GM21367 (cell line): Measurements from ENCODE around the gene PDGFRB.
A peak's percentile ranks its signal among the peaks of the same experiment; 100 is the strongest.

Experiments used
- ATAC-seq: cut with Tn5 transposase; IDR thresholded peaks from one replicate; pipeline ENCODE4 v1.9.1; 2021; ENCODE audit not compliant: unreplicated experiment

PDGFRB gene

GRCh38 chr5:150117945-150118560 lies 37.6 kb downstream of the PDGFRB start:
- ATAC-seq, result no peak

- ATAC-seq, result no peak
Observed at GRCh38 chr5:150116667-150117400, 38.8 kb downstream of the PDGFRB start.

GRCh38 chr5:150114773-150115408 lies 40.8 kb downstream of the PDGFRB start:
- ATAC-seq, result no peak

- no peak for ATAC-seq
Observed at GRCh38 chr5:150114102-150114641, 41.5 kb downstream of the PDGFRB start.

GRCh38 chr5:150113047-150113744 lies 42.4 kb downstream of the PDGFRB start:
- no peak for ATAC-seq

- no peak for ATAC-seq
Observed at GRCh38 chr5:150112201-150113046, 43.2 kb downstream of the PDGFRB start.

GRCh38 chr5:150111122-150111521 lies 44.5 kb downstream of the PDGFRB start:
- ATAC-seq, result no peak

GRCh38 chr5:150109921-150110320 lies 45.7 kb downstream of the PDGFRB start:
- no peak for ATAC-seq

GRCh38 chr5:150108711-150109514 lies 46.7 kb downstream of the PDGFRB start:
- ATAC-seq, result no peak

- ATAC-seq, result no peak
Observed at GRCh38 chr5:150107909-150108447, 47.7 kb downstream of the PDGFRB start.

- no peak for ATAC-seq
Observed at GRCh38 chr5:150106674-150107426, 48.8 kb downstream of the PDGFRB start.

- no peak for ATAC-seq
Observed at GRCh38 chr5:150105928-150106615, 49.6 kb downstream of the PDGFRB start.

- no peak for ATAC-seq
Observed at GRCh38 chr5:150104550-150104870, 51.1 kb downstream of the PDGFRB start.

GRCh38 chr5:150103678-150104549 lies 51.7 kb downstream of the PDGFRB start:
- no peak for ATAC-seq

GRCh38 chr5:150101023-150101422 lies 54.6 kb downstream of the PDGFRB start:
- no peak for ATAC-seq

- ATAC-seq, result no peak
Observed at GRCh38 chr5:150097152-150097551, 58.5 kb downstream of the PDGFRB start.

GRCh38 chr5:150092159-150092787 lies 63.4 kb downstream of the PDGFRB start:
- ATAC-seq, result peak; percentile 81
